Stimulated activated CD4-positive, alpha-beta T cell treated with anti-CD3 and anti-CD28 coated beads, TNF-alpha, amount 100 ng/mL, for 4 hours (primary cell): ENCODE results near the gene CCDC136.

Experiments used
- DNase-seq, 3 experiments: peaks; one replicate each; pipeline ENCODE4 v3.0.0-alpha.2; 2020; ENCODE audit warnings: low read depth in 3 of 3

The CCDC136 gene

GRCh38 chr7:128831994-128832879, 40.5 kb downstream of the CCDC136 start:
- no peak for DNase-seq

DNA sequence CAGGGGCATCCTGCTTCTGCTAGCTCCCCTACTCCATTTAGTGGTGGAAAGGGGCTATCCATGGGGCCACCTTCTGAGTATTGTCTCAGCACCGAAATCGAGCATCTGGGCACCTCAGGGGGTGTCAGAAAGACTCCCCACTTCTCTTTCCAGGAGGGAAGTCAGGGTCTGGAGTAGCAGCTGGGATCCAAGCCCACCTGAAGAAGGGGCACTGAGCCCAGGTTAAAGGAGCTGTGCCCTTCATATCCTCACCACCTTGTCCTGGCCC, 41.0 kb downstream of the CCDC136 start:
- no peak for DNase-seq

GRCh38 chr7:128833148-128833945, 41.6 kb downstream of the CCDC136 start:
- no peak for DNase-seq

- DNase-seq, result no peak
Measured at GRCh38 chr7:128833946-128834325, 42.2 kb downstream of the CCDC136 start.

- no peak for DNase-seq
Measured at GRCh38 chr7:128835231-128835751, 43.5 kb downstream of the CCDC136 start.

DNA sequence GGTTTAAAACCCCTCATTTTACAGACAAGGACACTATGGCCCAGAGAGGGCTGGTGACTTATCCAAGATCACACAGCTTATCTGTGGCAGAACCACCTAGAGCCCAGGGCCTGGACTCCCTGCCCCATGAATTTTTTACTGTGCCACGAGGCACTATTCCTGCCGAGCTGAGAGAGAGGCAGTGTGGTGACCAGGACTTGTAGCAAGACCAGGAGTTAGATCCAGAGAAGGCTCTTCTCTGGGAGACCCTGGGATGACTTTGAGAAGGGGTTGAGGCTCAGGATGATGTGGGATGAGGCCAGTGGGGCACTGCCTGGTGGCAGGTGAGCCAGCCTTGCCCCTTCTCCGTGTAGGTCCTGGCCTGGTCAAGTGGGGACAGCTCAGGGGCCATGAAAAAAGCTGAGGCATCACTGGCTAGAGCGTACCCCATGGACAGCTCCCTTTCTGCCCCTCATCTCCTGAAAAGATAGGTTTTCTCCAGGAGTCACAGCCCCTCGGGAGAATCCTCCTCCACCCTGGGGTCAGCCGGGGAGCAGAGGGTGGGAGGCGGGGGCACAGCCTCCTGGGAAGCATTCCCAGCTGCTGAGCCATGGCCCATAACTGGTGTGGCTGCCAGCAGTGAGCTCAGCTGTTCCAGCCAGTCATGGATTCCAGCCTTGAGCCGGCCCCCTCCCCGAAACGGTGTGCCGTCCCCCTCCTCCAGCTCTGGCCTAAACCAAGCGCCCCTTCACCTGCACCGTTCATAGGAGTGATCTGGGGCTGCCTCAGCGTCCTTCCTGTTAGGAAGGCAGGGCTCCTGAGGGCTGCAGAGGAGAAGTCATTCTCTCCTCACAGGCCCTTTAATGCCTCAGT, 44.2 kb downstream of the CCDC136 start:
- DNase-seq, result no peak

DNA sequence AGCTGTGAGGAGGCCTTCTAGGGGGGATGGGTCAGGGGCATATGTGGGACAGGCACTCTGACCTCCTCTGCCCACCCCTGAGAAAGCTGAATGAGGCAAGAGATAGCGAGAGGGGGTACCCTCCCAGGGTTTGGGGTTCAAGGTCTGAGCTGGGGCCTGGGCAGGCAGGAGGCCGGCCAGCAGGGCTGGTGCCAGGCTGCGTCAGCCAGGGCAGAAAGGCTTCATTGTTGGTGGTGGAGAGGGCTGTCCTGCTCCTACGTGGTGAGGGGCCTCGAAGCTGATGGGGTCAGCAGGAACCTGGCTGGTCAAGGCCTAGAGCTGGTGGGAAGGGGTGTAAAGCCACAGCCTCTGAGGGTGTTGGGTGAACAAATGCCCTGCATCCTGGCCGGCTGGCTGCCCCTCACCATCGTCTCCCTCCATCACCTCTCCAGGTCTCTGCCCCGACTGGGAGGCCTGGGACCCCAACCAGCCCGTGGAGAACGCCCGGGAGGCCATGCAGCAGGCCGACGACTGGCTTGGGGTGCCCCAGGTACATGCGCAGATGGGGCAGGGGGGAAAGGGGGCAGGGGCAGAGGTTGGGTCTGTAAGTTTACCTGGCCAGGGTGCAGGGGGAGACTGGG, 45.1 kb downstream of the CCDC136 start:
- no peak for DNase-seq

DNA sequence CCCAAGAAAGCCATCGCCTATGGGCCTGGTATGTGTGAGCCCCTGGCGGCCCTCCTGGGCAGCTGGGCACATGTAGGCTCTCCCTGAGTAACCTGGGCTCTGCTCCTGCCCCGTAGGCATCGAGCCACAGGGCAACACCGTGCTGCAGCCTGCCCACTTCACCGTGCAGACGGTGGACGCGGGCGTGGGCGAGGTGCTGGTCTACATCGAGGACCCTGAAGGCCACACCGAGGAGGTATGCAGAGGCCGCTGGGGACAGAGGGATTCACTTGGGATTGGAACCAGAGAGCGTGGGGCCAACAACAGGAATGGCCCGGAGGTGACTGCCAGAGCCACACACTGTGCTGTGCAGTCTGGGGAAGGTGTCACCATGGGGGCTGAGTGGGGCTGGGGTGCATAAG, 45.8 kb downstream of the CCDC136 start:
- DNase-seq, result no peak

DNA sequence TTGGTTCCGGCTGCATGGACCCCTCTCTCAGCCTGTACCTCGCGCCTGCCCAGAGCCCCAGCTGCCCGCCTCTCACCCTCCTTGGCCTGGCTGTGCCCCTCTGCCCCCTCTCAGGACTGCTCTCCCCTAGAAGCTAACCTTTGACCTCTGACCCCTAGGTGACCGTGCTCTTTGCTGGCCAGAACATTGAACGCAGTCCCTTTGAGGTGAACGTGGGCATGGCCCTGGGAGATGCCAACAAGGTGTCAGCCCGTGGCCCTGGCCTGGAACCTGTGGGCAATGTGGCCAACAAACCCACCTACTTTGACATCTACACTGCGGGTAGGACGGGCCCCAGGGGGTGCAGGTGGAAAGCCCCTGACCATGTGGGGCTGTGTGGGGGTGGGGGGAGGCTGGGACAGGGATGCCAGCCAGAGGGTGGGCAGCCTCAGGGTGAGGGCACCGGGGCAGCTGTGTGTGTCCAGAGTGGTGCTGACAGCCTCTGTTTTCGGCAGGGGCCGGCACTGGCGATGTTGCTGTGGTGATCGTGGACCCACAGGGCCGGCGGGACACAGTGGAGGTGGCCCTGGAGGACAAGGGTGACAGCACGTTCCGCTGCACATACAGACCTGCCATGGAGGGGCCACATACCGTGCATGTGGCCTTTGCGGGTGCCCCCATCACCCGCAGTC, 46.5 kb downstream of the CCDC136 start:
- no peak for DNase-seq

GRCh38 chr7:128838981-128839731, 47.4 kb downstream of the CCDC136 start:
- DNase-seq, result no peak

DNA sequence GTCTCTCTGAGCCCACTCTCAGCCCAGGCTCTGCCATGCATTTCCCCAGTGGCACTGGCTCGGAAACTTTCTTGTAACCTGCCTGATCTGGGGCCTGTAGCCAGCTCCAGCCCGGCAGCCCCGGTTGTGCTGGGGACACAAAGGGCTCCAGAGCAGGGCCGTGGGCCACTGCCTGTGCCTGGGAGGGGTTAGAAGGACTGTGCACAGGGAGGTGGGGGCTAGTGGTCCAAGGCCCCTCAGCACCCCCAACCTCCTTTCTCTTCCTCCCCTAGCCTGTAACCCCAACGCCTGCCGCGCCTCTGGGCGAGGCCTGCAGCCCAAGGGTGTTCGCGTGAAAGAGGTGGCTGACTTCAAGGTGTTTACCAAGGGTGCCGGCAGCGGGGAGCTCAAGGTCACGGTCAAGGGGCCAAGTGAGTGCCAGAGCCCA, 48.0 kb downstream of the CCDC136 start:
- DNase-seq, result no peak

- no peak for DNase-seq
Measured at GRCh38 chr7:128840326-128841170, 48.8 kb downstream of the CCDC136 start.

DNA sequence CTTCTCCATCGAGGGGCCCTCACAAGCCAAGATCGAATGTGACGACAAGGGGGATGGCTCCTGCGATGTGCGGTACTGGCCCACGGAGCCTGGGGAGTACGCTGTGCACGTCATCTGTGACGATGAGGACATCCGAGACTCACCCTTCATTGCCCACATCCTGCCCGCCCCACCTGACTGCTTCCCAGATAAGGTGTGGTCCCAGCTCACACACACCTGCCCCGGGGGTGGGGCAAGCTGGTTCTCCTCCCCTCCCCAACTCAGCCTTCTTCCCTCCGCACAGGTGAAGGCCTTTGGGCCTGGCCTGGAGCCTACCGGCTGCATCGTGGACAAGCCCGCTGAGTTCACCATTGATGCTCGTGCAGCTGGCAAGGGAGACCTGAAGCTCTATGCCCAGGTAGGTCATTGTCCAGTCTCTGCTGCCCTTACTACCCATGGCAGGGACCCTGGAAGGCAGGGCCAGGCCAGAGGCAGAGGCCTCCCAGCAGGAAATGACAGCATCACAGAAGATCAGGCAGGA, 49.5 kb downstream of the CCDC136 start:
- DNase-seq, result no peak

- peak; percentile 28 to 35 (median 31) for DNase-seq
Measured at GRCh38 chr7:128841921-128842673, 50.3 kb downstream of the CCDC136 start.

GRCh38 chr7:128842674-128843641, 51.2 kb downstream of the CCDC136 start:
- no peak for DNase-seq

- no peak for DNase-seq
Measured at GRCh38 chr7:128843938-128844621, 52.3 kb downstream of the CCDC136 start.
